Ammon's horn (tissue), 1 donor: ENCODE results near the gene MYMK.
A peak's percentile ranks its signal among the peaks of the same experiment; 100 is the strongest.

Source experiments
- DNase-seq: peaks from one replicate; pipeline ENCODE4 v3.0.0-alpha.2; 2016; ENCODE audit warnings: low spot score

MYMK gene

DNA sequence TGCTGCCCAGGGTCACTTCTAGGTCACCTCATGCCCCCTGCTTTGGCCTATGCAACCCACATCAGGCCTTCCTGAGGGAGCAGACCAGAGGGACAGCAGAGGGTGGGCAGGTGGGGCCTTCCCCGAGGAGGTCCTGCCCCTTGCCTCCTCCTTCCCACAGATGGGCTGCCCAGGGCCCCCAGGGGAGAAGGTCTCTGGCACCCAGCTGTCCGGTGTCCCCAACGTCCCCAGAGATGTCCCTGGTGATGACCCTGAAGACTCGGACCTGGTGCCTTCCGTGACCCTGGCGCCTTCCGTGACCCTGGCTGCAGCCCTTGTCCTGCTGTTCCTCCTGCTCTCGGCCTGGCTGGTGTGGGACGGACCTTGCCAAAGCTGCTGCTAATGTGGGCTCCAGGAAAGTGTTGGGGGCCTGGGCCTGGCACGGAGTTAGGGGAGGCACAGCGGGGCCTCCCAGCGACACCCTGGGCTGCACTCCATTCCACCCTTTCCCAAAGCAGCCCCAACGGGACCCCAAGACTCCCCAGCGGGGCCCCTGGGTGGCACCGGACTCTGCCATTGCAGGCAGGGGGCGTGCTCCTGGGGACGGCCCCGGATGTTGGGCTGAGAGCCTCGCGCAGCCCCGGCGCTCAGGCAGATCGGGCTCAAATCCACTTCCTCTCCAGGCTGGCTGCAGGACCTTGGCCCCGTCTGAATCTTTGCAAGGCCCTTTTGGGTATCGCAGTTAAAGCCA lies 39.1 kb downstream of the MYMK start:
- DNase-seq: no peak

DNA sequence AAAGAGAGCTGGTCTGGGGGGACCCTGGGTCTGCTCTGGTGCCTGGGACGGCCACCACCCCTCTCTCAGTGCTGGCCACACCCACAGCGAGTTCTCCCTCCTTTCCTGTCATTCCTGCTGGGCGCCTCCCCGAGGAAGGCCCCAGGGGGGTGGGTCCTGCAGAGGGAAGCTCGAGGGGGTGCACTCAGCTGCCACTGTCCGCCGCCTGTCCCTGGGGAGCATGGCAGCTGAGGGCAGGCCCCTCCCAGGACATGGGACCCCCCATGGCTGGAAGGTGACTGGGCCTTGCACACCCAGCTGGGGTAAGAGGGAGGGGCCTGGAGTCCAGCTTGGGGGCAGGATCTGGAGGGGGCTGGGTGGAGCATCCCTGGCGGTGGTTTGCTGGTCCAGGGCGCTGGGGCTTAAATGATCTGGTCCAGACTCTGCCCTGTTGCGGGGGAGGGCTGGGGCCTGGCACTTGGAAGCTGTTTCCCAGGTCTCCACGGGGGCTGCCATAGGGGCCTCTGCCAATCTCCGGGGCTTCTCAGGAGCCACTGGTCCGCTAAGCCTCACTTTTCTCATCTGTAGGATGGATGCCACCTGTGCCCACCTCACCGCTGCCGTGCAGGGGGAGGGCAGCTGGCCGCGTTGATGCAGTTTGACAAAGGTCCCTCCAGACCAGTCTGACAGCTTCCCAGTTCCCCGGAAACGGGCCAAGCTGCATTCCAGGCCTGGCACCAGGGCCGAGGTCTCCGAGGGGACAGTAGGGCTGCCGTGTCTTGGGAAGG lies 39.9 kb downstream of the MYMK start:
- DNase-seq: no peak

DNA sequence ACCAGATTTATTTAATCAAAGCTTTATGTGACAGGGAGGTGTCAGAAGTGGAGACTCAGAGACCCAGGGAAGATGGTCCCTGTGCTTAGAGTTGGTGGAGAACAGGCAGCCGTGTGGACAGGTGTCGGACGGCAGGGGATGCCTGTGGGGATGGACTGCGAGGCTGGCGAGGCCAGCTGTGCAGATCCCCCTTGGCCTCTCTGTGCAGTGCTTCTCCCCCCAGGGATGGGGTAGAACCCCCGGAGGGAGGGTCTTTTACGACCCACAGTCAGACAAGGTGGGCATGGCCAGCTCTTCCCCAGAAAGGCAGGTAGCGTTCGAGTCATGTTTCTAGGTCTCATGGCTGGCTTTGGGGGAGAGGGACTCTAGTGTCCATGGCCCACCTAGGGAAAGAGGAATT lies 41.1 kb downstream of the MYMK start:
- no peak for DNase-seq

DNA sequence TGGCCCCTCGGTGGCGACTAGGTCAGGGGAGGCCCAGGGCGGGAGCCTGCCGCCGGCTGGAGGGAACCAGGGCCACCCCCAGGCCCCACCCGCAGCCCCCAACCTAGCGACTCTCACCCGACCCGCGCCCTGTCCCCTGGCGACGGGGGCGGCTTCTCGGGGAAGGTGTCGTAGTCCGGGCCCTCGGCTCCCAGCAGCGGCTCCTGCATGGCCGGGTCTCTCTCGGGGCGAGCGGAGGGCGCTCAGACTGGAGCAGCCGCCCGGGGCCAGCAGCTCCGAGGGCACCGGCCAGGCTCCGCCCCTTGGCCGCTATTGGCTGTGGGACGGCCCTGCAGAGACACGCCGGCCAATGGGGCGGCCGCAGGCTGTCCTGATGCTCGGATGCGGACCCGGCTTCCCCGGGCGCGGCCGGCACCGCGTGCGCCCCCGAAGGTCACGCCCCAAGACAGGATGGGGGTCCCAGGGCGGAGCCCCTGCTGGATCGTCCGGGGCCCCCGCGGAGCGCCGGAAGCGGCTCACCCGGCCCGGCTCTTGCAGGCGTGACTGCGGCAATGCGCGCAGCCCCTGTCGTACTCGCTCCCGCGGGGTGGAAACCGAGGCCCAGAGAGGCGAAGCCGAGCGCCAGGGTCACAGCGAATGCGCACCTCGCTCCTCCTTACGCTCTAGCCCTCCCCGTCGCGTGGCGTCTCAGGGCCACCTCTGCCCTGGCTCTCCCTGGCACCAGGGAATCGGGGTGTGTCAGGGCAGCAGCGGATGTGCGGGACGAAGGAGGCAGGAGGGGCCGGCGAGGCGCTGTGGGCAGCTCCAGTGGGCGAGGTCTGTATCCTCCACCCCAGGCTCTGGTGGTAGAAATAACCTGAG lies 45.7 kb downstream of the MYMK start, which contains the start of gene SLC2A6:
SLC2A6 (minus strand) TSS at position 249 of the 861 bp plus-strand sequence; CDS start at position 209, 40 bp downstream.
- peak; percentile 92 for DNase-seq

GRCh38 chr9:133477992-133478850 lies 46.5 kb downstream of the MYMK start:
- DNase-seq: no peak

DNA sequence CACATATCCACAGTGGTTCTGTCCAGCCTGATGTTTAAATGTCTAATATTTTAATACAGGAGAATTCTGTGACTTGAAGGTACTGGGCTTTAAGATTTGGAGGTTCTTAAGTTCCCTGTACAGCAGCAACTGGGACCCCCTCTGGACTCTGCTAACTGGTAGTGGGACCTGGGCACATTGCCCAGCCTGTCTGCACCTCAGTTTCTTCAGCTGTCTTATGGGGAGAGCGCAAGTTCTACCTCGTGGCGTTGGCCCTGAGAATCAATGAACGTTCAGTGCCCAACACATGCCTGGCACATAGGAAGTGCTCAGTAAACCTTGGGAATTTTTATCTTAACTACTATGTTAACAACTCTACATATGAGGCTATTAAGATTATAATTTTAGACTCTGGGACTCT lies 47.3 kb downstream of the MYMK start:
- no peak for DNase-seq

GRCh38 chr9:133476941-133477340 lies 47.8 kb downstream of the MYMK start:
- no peak for DNase-seq

- DNase-seq: no peak
Observed at GRCh38 chr9:133476036-133476931, 48.5 kb downstream of the MYMK start.

- no peak for DNase-seq
Observed at GRCh38 chr9:133475292-133476012, 49.3 kb downstream of the MYMK start.

DNA sequence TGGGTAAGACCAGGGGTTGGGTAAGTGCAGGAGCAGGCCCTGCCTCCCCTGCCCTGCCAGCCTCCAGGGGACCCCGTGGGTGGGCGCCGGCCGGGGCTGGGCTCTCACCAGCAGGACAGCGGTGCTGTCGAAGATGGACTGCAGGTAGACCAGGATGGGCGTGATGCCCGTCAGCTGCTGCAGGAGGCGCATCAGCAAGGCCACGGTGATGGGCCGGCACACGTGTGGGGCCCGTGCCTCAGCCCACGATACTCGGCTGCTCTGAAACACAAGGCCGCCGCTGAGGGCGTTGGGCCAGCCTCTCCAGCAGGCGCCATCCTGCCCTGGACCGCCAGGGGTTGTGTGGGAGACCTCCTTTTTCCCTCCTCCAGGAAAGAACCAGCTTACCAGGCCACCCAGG lies 49.9 kb downstream of the MYMK start:
- no peak for DNase-seq

GRCh38 chr9:133474215-133474614 lies 50.5 kb downstream of the MYMK start:
- DNase-seq: no peak

DNA sequence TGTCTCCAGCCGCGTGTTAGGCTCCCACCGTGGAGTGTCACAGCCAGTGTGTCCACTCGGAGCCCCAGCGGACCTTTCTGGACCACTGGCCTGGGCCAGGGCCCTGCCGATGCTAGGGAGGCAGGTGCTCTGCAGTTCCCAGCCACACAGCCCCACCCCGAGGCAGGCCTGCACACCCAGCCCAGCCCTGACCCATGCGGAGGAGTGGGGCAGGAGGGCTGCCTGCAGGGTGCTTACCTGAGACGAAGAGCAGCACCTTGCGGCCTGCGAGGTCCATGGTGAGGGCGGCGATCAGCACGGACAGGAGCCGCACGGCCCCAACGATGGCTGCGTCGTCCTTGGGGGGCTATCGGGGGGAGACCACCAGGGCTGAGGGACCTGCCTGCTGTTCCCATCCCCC lies 51.0 kb downstream of the MYMK start:
- DNase-seq: no peak

DNA sequence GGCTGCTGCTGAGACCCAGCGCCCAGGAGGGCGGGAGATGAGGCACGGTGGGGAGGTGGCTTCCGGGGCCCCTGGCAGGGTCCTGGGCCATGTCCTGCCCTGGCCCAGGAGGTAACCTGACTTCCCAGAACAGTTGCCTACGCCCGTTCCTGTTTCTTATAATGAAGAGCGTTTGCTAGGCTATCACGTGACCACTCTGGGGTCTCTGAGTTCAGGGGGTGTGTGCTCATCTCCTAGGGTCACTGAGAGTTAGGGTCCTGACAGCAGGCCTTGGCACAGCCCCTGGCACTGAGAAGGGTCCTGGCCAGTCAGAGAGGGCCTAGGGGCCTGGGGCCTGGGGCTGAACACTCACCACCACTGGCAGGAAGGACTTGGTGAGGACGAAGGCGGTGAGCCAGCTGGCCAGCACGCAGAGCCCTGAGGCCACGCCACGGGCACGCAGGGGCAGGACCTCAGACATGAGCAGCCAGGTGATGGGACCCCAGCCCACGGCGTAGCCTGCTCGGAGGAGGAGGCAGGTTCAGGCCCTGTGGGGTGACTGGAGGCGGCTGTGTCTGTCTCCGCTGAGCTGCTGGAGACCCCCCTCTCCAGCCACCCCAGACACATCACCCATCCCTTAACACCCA lies 51.9 kb downstream of the MYMK start:
- no peak for DNase-seq

DNA sequence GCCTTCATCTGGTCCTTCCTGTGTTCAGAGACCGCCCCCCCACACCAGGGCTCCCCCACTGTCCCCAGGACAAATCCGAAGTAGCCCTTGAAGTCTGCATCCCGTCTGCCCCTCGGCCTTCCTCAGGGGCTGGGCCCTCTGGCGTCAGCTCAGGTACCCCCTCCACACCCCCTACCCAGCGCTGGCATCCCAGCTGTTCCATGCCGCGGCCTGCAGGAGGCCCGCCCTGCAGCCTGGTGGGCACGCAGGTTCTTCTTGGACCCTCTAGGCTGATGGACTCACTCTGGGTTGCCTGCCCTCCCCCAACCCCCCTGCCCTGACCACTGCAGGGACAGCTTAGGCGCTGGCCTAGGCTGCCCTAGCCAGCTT lies 52.5 kb downstream of the MYMK start:
- DNase-seq: no peak

DNA sequence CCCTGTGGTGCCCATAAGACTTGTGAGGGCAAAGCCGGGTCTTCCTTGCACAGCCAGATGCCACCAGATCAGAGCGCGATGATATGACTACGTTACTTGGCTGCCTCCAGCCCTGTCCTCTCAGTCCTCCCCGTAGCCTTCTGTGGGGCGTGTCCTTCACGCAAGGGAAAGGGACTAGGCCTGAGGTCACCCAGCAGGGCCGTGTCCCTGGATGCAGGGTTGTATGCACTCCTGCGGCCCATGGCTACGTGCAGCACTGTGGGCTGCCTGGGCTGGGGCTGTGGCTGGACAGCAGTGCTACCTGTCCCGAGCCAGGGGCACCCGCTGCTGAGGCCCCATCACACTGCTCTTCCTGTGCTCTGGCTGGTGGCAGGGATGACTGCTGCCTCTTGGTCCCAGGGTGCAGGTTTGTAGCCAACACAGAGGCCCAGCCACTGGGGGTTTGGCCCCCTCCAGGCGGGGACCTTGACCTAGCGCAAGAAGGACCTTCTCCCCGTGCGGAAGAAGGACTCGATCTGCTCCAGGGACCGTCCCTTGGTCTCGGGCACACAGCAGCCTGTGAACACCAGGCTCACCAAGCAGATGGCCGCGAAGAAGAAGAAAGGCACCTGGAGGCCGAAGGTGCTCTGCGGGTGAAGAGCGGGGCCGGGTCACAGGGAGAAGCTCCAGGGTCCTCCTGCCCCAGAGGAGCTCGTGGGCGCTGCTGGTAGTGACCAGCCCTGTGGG lies 53.0 kb downstream of the MYMK start:
- DNase-seq: no peak

- DNase-seq: no peak
Observed at GRCh38 chr9:133470988-133471387, 53.8 kb downstream of the MYMK start.

DNA sequence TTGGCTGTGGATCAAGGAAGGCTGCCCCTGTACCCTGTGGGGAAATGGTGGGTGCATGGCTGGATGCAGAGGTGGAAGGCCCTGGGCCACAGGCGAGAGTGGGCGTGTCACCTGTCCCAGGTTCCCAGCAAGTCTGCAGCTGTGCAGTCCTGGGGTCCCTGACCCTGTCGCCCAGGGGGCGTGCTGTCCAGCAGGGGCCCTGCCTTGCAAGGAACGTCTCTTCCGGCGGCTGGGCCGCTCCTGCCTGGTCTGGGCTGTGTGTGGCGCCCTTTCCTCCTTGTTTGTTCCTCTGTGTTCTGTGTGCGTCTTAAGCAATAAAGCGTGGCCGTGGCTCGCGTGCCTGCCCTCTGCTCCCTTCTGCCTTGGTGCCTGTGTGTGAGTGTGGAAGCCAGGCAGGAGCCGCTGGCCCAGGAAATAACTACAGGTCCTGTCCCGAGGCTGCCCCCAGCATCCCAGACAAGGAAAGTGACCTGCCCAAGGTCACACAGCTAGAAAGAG lies 54.3 kb downstream of the MYMK start:
- no peak for DNase-seq

DNA sequence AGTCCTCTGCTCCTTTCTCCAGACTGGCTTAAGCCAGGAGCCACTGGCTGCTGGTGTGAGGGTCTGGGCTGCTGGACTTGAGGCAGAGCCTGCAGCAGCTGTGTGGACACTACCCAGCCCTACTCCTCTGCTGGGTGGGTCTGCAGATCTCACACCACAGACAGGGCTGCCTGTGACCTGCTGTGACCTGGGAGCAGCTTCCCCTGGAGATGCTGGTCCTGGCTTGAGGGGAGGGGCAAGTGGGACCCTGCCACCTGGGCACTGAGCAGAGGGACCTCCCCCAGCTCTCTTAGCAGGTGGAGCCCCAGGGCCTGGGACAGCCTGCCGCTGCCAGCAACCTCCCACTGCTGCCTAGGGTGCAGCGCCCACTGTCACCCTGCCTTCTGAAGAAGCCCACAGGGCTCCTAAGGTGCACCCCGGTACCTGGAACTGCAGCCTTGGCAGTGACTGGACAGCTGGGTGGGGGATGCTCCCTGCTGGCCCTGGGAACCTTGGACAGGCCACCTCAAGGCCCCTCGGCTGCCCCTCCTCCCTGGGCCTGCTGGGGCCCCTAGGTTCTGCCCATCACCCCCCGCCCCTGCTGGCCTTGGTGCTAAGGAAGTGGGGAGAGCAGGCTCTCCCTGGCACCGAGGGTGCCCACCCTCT lies 55.9 kb downstream of the MYMK start:
- DNase-seq: no peak
